Measurements from ENCODE around the gene LRRC28.

The LRRC28 gene

GRCh38 chr15:99416191-99417188, 165.2 kb downstream of the LRRC28 start:
- no peak for DNase-seq (ENCODE audit: low read depth in 2 of 2)

- DNase-seq (ENCODE audit: low read depth in 2 of 2): peak in 1 of 2 donors; percentile 20
Observed at GRCh38 chr15:99421172-99421656, 169.9 kb downstream of the LRRC28 start.

DNA sequence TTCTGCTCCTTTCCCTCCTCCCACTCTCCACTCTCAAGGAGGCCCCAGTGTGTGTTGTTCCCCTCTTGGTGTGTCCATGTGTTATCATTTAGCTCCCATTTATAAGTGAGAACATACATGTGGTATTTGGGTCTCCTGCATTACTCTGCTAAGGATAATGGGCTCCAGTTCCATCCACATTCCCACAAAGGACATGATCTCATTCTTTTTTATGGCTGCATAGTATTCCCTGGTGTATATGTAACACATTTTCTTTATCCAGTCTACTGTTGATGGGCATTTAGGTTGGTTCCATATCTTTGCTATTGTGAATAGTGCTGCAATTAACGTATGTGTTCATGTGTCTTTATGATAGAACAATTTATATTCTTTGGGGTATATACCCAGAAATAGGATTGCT, 170.5 kb downstream of the LRRC28 start:
- DNase-seq (ENCODE audit: low read depth in 2 of 2): no peak

- no peak for DNase-seq (ENCODE audit: low read depth in 2 of 2)
Observed at GRCh38 chr15:99423186-99424130, 172.2 kb downstream of the LRRC28 start.

GRCh38 chr15:99424131-99424571, 172.9 kb downstream of the LRRC28 start:
- no peak for DNase-seq (ENCODE audit: low read depth in 2 of 2)

DNA sequence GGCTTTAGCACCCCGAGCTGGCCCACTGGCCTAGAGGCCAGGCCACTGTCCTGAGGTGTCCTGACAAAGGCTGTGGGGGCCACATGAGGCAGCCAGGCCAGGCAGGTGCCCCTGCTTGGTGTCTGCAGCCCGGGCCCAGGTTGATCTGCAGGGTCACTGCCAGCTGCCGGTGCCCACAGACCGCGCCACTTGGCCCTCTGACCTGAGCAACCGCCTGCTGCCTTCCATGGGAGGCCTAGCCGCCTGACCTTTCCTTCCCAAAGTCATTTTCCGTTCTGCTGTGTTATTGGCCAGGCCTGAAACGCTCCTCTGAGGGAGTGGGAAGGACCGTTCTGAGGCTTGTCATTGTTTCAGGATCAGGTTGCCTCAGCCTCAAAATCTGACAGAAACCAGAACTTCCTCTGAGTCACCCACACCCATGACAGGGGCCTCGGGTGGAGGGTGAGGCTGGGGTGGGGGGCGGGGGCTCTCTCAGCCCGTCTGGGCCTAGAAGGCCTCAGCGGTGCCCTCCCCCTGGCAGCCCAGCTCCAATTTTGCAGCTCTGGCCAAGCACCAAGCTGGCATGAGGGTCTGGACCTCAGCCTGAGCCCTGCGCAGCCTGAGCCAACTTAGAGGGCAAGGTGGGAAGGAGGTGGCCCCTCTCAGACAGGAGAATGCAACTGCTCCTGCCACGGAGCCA, 173.8 kb downstream of the LRRC28 start:
- no peak for DNase-seq (ENCODE audit: low read depth in 2 of 2)

GRCh38 chr15:99425657-99426301, 174.5 kb downstream of the LRRC28 start:
- DNase-seq (ENCODE audit: low read depth in 2 of 2): no peak

- no peak for DNase-seq (ENCODE audit: low read depth in 2 of 2)
Observed at GRCh38 chr15:99426431-99427105, 175.3 kb downstream of the LRRC28 start.

- no peak for DNase-seq (ENCODE audit: low read depth in 2 of 2)
Observed at GRCh38 chr15:99427210-99427609, 175.9 kb downstream of the LRRC28 start.

GRCh38 chr15:99427668-99428361, 176.5 kb downstream of the LRRC28 start:
- DNase-seq (ENCODE audit: low read depth in 2 of 2): no peak

DNA sequence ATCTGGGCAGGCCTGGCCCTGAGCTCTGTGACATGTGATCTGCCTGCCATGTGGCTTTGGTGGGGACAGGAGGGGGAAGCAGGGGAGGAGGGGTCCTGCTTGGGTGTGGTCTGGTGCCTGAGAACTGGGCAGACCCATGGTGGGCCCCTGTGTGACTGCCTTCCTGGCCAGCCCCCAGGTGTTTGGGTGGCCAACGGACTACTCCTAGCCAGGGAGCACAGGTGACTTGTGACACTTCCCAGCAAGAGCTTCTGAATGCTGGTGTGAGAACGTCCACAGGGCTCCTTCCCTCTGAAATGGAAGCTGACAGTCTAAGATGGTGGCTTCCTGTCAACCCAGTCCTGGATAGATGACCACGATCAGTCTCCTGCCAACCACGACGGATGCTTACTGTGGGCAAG, 178.4 kb downstream of the LRRC28 start:
- DNase-seq (ENCODE audit: low read depth in 2 of 2): no peak

DNA sequence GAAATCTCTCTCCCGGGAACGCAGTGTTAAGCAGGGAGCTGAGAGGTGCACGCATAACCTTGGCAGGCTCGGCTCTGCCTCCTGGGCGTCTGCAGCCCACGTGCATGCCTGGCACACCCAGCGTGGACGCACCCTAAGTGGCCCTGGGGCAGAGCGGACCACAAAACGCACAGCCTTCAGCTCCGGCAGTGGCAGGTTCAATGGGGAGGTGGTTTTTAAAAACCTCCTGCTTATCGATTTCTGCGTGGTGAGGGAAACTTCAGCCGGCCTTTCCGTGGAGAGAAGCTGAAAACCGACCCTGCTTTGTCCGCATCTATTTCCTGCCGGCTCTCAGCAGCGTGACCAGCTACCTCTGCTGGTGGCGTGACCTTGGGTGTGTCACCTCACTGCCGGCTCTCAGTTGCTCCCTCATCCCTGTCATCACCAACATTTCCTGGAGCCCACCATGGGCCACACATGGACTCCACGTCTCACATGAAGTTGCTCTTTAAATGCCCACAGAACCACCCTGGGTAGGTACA, 179.7 kb downstream of the LRRC28 start:
- DNase-seq (ENCODE audit: low read depth in 2 of 2): no peak

DNA sequence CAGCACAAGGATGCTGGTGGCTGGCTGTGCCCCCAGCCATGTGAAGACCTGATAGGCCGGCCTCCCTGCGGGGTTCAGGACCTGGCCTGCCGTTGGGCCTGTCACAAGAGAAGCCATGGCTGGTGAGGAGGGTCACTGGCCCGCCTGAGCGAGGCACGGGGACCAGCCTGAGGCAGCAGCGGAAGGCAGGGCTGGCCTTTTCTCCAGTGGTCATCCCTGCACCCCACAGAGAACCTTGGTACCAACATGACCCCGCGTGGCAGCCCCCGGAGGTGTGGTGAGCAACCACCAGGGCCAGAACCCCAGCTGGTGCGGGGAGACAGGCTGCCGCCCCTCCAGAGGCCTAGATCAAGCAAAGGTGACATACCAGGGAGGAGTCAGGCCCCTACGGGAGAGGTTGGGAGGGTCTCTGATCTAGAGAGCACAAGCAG, 180.4 kb downstream of the LRRC28 start:
- no peak for DNase-seq (ENCODE audit: low read depth in 2 of 2)

DNA sequence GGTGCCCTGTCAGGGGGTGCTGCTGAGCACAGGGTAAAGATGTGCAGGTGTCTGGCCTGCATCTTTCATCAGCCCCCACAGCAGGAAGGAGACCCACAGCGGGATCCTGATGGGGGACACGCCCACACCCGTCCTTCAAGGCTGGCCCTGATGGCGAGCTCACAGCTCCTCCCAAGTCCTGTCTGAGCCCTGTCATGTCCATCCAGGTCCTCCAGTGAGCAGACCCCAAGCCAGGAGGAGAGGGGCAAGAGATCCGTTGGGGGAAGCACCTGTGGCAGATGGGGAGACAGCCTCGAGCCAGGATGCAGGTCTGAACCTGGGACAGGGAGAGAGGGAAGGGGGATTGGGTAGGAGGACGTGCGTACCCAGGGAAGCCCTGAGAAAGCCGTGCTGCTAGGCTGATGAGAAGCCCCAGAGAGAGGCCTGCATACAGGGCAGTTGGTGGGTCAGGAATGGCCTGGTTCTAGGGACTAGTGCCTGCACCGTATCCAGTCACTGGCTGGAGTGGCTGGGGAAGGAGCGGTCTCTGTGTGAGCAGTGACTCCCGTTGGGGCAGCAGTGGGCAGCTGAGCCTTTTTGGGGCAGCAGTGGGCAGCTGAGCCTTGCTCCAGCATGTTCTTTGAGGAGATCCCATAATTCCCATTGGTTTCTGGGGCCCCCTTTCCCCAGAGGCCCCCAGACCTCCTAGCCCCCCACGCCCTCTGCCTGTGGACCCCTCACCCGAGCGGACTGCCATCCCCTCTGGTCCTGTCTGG, 181.2 kb downstream of the LRRC28 start:
- no peak for DNase-seq (ENCODE audit: low read depth in 2 of 2)

DNA sequence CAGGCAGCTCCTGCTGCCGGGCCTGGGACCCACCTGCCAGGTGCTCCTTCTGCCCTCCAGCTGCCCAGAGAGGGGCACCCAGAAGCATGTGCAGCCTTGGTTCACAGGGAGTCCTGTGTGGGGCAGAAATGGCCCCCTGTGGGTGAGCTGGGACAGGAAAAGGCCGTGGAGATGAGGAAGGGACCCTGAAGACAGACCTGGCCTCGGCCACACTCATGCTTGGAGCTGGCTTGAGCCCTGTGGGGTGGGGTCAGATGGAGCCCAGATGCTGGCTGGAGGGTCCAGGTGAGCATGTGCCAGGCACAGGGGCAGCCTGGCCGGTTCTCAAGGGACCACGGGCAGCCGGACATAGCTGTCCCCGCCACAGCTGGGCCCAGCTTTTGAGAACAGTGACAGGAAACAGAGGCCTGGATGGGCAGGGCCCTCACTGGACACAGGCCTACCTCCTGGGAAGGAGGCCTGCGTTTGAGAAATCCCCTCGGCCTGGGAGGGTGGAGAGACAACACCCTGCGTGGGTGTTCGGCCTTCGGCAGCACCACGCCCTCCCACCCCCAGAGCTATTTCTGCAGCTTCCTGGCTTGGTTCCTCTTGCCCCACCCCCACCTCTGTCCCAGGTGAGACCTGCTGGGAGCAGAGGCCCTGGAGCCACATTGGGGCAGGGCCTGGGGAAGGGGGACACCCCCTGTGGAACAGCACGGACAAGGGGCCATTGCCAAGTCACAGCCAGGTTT, 181.9 kb downstream of the LRRC28 start:
- no peak for DNase-seq (ENCODE audit: low read depth in 2 of 2)

- no peak for DNase-seq (ENCODE audit: low read depth in 2 of 2)
Observed at GRCh38 chr15:99433757-99434450, 182.6 kb downstream of the LRRC28 start.

DNA sequence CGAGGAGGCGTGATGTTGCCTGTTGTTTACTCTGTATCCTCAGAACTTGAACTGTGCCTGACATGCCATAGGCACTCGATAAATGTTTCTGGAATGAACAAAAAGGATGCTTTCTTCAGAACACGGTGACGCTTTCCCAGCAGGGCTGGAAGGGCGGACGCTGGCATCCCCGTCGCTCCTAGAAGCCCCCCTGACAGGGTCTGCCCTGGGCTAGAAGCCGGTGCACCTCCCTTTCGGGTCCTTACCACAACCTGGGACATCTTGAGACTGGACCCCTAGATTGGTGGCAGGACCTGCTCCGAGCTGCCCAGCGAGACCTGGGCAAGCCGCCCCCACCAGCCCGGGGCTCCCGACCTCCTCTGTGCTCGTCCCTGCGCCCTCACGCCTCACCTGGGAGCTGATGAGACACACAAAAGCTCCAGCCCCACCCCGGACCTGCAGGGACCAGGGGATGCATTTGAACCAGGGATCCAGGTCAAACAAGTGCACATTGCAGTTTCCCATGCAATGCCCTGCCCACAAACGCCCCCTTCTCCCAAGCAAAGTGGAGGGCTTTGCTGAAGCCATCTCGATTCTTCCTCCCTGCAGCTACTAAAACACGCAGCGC, 183.3 kb downstream of the LRRC28 start:
- no peak for DNase-seq (ENCODE audit: low read depth in 2 of 2)
